Esophagus squamous epithelium (tissue), 5 donors: Measurements from ENCODE around the gene DDX24. TPM values are rescaled to one million over a fixed set of nuclear protein-coding genes. Genes with fewer than 3 reads are reported as not detected.

Experiments used
- DNase-seq: peaks from one replicate; lab custom pipeline; 2025; lab: John Stamatoyannopoulos, UW
- H3K27ac ChIP-seq, 4 donors: fragments of 200-600 bp; sonication (generic); one replicate each; pipeline ENCODE4 v1.5.1; 2016 to 2019; ENCODE audit warnings: mild to moderate bottlenecking in 1 of 4
- H3K27me3 ChIP-seq, 4 donors: fragments of 200-600 bp; sonication (generic); 1 replicate in 3 of 4; 2 replicates in 1 of 4; pipeline versions ENCODE4 v1.5.1 to v1.6.0; 2017 to 2021; ENCODE audit warnings: antibody characterized with exemption in 1 of 4
- H3K36me3 ChIP-seq, 3 donors: fragments of 200-600 bp; sonication (generic); one replicate each; pipeline ENCODE4 v1.5.1; 2016 to 2019
- H3K4me1 ChIP-seq, 3 donors: fragments of 200-600 bp; sonication (generic); one replicate each; pipeline ENCODE4 v1.5.1; 2017 to 2019
- H3K4me3 ChIP-seq, 4 donors: fragments of 200-600 bp; sonication (generic); 1 replicate in 3 of 4; 2 replicates in 1 of 4; pipeline ENCODE4 v1.5.1; 2016 to 2019; ENCODE audit warnings: mild to moderate bottlenecking in 2 of 4, moderate library complexity in 1 of 4
- H3K9me3 ChIP-seq, 3 donors: fragments of 200-600 bp; sonication (generic); one replicate each; pipeline ENCODE4 v1.5.1; 2016 to 2019
- CTCF ChIP-seq, 6 experiments: fragments of 450-650 bp in 4 of 6; fragments of 200-600 bp in 2 of 6; sonication (generic) in 2 of 6; IDR thresholded peaks; one replicate each; pipeline ENCODE4 v1.5.1; 2016 to 2019; ENCODE audit warnings: antibody characterized with exemption in 6 of 6, mild to moderate bottlenecking in 4 of 6, moderate library complexity in 4 of 6
- POLR2A ChIP-seq, 4 donors: fragments of 450-650 bp; IDR thresholded peaks; one replicate each; pipeline ENCODE4 v1.6.1; 2017; ENCODE audit warnings: antibody characterized with exemption in 4 of 4, mild to moderate bottlenecking in 4 of 4, moderate library complexity in 3 of 4
- WGBS, 2 donors: methylation state at CpG; one replicate each; pipeline ENCODE4 v1.1.5; 2018; 5-methylcytosine and 5-hydroxymethylcytosine counted together
- intact Hi-C: fragments of 100-400 bp; cut with DNase I; formaldehyde crosslinking; loops from one replicate; pipeline ENCODE4 v1.15.0; 2022
- total RNA-seq, 4 donors: library from RNA; depleted of rRNA; stranded (reverse); fragments of >200 nt; gene quantifications; one replicate each; pipeline ENCODE4 v1.1.0, GENCODE V29; 2016
- donor health status: DM: yes; HTN: yes; CAD: no.

DDX24 gene
- total RNA-seq, 4 donors from 2014 or later: 63.9 to 114 (median 71.9) TPM

DNA sequence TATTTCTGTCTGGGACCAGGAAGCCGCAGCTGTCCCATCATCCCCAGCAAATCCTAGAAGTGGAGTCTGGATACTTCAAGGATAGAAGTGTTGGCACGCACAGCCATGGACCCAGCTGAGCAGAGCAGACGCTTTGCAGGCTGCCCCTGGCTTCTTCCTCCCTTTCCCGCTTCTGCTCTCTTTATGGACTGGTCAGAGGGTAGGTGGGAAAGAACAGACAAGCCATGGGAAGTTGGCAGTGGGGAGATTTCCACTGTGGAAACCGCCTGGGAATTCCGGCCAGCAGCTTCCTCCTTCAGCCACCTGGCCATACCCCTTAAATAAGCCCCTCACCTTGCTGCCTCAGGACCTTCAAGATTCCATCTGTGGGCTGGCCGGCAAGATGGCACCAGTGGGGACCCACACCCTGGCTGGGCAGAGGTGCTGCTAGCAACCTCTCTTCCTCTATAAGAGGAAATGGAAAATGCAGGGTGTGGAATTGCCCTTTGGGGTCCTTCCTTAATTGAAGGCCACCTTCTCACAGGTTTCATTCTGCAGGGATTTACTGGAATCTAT, 34.2 kb downstream of the DDX24 start:
- no peaks in the 10 kb centered on the region for H3K9me3 ChIP-seq
- 70 to 80% methylated on average over 2 to 3 of the region's 7 CpGs for whole genome bisulfite sequencing, 2 donors
- H3K27ac ChIP-seq: no peak overlapping the region
- no peak for DNase-seq
- no peak for TF ChIP-seq POLR2A (IDR thresholded peaks at IDR 0.05)
- TF ChIP-seq CTCF (IDR thresholded peaks at IDR 0.05): no peak
- H3K27me3 ChIP-seq: no peaks in the 10 kb centered on the region
- H3K4me3 ChIP-seq: no peak overlapping the region
- H3K4me1 ChIP-seq: peaks cover 0 to 18% (median 0%) of the 10 kb centered on the region in 3 donors
- peaks cover 9 to 92% (median 35%) of the 10 kb centered on the region in 3 donors for H3K36me3 ChIP-seq
- intact Hi-C loops: no loop called here

GRCh38 chr14:94045563-94046345, 35.2 kb downstream of the DDX24 start:
- DNase-seq: no peak
- peaks cover 9 to 82% (median 25%) of the 10 kb centered on the region in 3 donors for H3K36me3 ChIP-seq
- H3K4me3 ChIP-seq: no peak overlapping the region
- H3K9me3 ChIP-seq: no peaks in the 10 kb centered on the region
- no peak overlapping the region for H3K27ac ChIP-seq
- TF ChIP-seq CTCF (IDR thresholded peaks at IDR 0.05): no peak
- no peak for TF ChIP-seq POLR2A (IDR thresholded peaks at IDR 0.05)
- H3K27me3 ChIP-seq: no peaks in the 10 kb centered on the region
- peaks cover 0 to 11% (median 0%) of the 10 kb centered on the region in 3 donors for H3K4me1 ChIP-seq
- intact Hi-C loops: no loop called here
- 85 to 86% methylated on average over 14 to 18 of the region's 19 CpGs for WGBS, 2 donors

DNA sequence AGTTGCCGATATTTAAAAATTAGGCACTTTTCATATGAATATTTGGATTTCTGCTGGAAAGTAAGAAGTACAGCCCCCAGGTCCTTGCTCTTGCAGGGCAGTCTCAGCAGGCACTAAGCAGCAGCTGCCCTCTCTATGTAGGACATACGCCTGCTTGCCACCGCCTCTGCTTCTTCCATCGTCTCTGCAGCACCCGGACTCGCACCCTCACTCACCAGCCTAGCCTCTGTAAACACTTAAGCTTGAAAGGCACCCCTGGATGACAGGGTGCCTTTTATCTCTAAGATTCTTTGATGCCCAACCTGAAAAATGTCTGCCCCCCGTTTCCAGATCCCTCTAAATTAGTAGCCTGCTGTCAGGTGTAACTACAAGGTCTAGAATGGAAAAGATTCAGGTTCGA, 35.9 kb downstream of the DDX24 start:
- WGBS, 2 donors: 91 to 93% methylated on average over 7 to 8 of the region's 8 CpGs
- H3K27ac ChIP-seq: no peak overlapping the region
- H3K36me3 ChIP-seq: peaks cover 9 to 75% (median 20%) of the 10 kb centered on the region in 3 donors
- no peak for DNase-seq
- intact Hi-C loops: no loop called here
- no peaks in the 10 kb centered on the region for H3K27me3 ChIP-seq
- peaks cover 0 to 11% (median 0%) of the 10 kb centered on the region in 3 donors for H3K4me1 ChIP-seq
- H3K4me3 ChIP-seq: no peak overlapping the region
- no peaks in the 10 kb centered on the region for H3K9me3 ChIP-seq
- no peak for TF ChIP-seq CTCF (IDR thresholded peaks at IDR 0.05)
- TF ChIP-seq POLR2A (IDR thresholded peaks at IDR 0.05): no peak

- H3K27me3 ChIP-seq: no peaks in the 10 kb centered on the region
- no peak for DNase-seq
- 91 to 93% methylated on average over 14 to 16 of the region's 20 CpGs for whole genome bisulfite sequencing, 2 donors
- TF ChIP-seq POLR2A (IDR thresholded peaks at IDR 0.05): no peak
- TF ChIP-seq CTCF (IDR thresholded peaks at IDR 0.05): no peak
- intact Hi-C loops: no loop called here
- no peaks in the 10 kb centered on the region for H3K9me3 ChIP-seq
- no peak overlapping the region for H3K27ac ChIP-seq
- no peak overlapping the region for H3K4me3 ChIP-seq
- H3K36me3 ChIP-seq: peaks cover 9 to 70% (median 15%) of the 10 kb centered on the region in 3 donors
- peaks cover 0 to 11% (median 0%) of the 10 kb centered on the region in 3 donors for H3K4me1 ChIP-seq
These were observed 36.4 kb downstream of the DDX24 start for GRCh38 chr14:94044476-94045091.
